ENCODE data around the gene STK35. TPM values are rescaled to one million over a fixed set of nuclear protein-coding genes. Genes with fewer than 3 reads are reported as not detected.

The STK35 gene
- total RNA-seq (10 to 100 TPM; 10.2 to 20.2 (median 14.6) TPM), polyA plus RNA-seq (1 to 10 TPM; 5.1 to 7.3 TPM)
- long read RNA-seq, donor 1, partial matches to known transcripts: 0 of 32 reads
- long read RNA-seq, donor 1, other reads (novel, unspliced or antisense): 32 of 32 reads
- long read RNA-seq, donor 2, partial matches to known transcripts: 8 of 8 reads
- long read RNA-seq, donor 2, other reads (novel, unspliced or antisense): 0 of 8 reads
- long read RNA-seq, donor 3, partial matches to known transcripts: 0 of 13 reads
- long read RNA-seq, donor 3, other reads (novel, unspliced or antisense): 13 of 13 reads

- H3K9me3 ChIP-seq: no peaks in the 10 kb centered on the region
- intact Hi-C loops (cut with DNase I): loop anchor here in 2 of 4 donors (5.0 to 10.0 kb wide), 3 partner anchors 204 to 776 kb away; partner anchors contain the start of genes SIRPA (in 2 of the 2) and SDCBP2 (in 1 of the 2)
- no peaks in the 10 kb centered on the region for H3K36me3 ChIP-seq
- 1% methylated on average over 32 of the region's 32 CpGs for WGBS, 3 donors
- no peaks in the 10 kb centered on the region for H3K27me3 ChIP-seq
- H3K4me3 ChIP-seq: peak within 1 kb of the TSS; percentile 83
- H3K4me1 ChIP-seq (ENCODE audit: insufficient read depth): peaks cover 6% of the 10 kb centered on the region
- DNase-seq: peak in 3 of 5 donors; percentile 35 to 80 (median 71)
- peak within 1 kb of the TSS; percentile 98 to 100 for H3K27ac ChIP-seq
- no peak for TF ChIP-seq EP300 (IDR thresholded peaks at IDR 0.05)
- TF ChIP-seq POLR2A (IDR thresholded peaks at IDR 0.05): no peak
- TF ChIP-seq CTCF (IDR thresholded peaks at IDR 0.05): no peak
Observed at GRCh38 chr20:2101057-2101864, at the start of gene STK35. STK35 (plus strand) TSS chr20:2101827; CDS start chr20:2101882, 55 bp downstream.

- Histone ChIP-seq H3K36me3 (no peaks in the 10 kb centered on the region), H3K27me3 (no peaks in the 10 kb centered on the region), H3K27ac (no peak overlapping the region), H3K4me3 (no peak overlapping the region), H3K4me1 (ENCODE audit: insufficient read depth) (no peaks in the 10 kb centered on the region), H3K9me3 (no peaks in the 10 kb centered on the region)
- TF ChIP-seq EP300 (IDR thresholded peaks at IDR 0.05) (no peak), CTCF (IDR thresholded peaks at IDR 0.05) (no peak), POLR2A (IDR thresholded peaks at IDR 0.05) (no peak)
- DNase-seq: no peak
- intact Hi-C loops (cut with DNase I): no loop called here
- 24 to 58% (median 37%) methylated on average over 2 of the region's 2 CpGs for WGBS, 3 donors
Observed at GRCh38 chr20:2051946-2052345, 49.7 kb upstream of the STK35 start.

GRCh38 chr20:2052741-2053140, 48.9 kb upstream of the STK35 start:
- no peaks in the 10 kb centered on the region for H3K4me1 ChIP-seq (ENCODE audit: insufficient read depth)
- H3K4me3 ChIP-seq: no peak overlapping the region
- WGBS, 3 donors: 26 to 66% (median 45%) methylated on average over 1 of the region's 1 CpG
- H3K9me3 ChIP-seq: no peaks in the 10 kb centered on the region
- TF ChIP-seq POLR2A (IDR thresholded peaks at IDR 0.05): no peak
- no peak for TF ChIP-seq CTCF (IDR thresholded peaks at IDR 0.05)
- H3K27me3 ChIP-seq: no peaks in the 10 kb centered on the region
- no peaks in the 10 kb centered on the region for H3K36me3 ChIP-seq
- intact Hi-C loops (cut with DNase I): no loop called here
- H3K27ac ChIP-seq: no peak overlapping the region
- no peak for DNase-seq

- intact Hi-C loops (cut with DNase I): no loop called here
- Histone ChIP-seq H3K9me3 (no peaks in the 10 kb centered on the region), H3K27me3 (no peaks in the 10 kb centered on the region), H3K4me1 (ENCODE audit: insufficient read depth) (no peaks in the 10 kb centered on the region), H3K36me3 (no peaks in the 10 kb centered on the region), H3K27ac (no peak overlapping the region), H3K4me3 (no peak overlapping the region)
- TF ChIP-seq EP300 (IDR thresholded peaks at IDR 0.05) (no peak), POLR2A (IDR thresholded peaks at IDR 0.05) (no peak), CTCF (IDR thresholded peaks at IDR 0.05) (no peak)
- DNase-seq: no peak
Observed at GRCh38 chr20:2053615-2054014, 48.0 kb upstream of the STK35 start.

Data from ovary (tissue), 10 donors.